ENCODE measurements around the gene AJAP1.

Gene AJAP1

GRCh38 chr1:4694492-4694891 lies 40.1 kb downstream of the AJAP1 start:
- ChIA-PET POLR2A (no interaction called here), CTCF (interaction anchor here (0.8 kb wide), 1 partner anchor 59 kb away, joined by 3 read pairs; no protein-coding TSS in a partner anchor)
- H3K36me3 ChIP-seq (ENCODE audit: control insufficient read depth in 2 of 2, insufficient read depth in 1 of 2, low read length in 2 of 2) = no peaks in the 10 kb centered on the region
- no peak overlapping the region for H3K4me3 ChIP-seq (ENCODE audit: low read depth, low read length)
- no peaks in the 10 kb centered on the region for H3K9me3 ChIP-seq (ENCODE audit: control insufficient read depth, insufficient read depth, low read depth, low read length)
- H3K27ac ChIP-seq (ENCODE audit: extremely low read depth, low read depth, low read length) = no peak overlapping the region
- no peak for TF ChIP-seq RBAK (tag by site-specific recombination; IDR thresholded peaks at IDR 0.05)
- no peak for TF ChIP-seq YY2 (tag by site-specific recombination; IDR thresholded peaks at IDR 0.05)
- TF ChIP-seq IKZF3 (tag by site-specific recombination; IDR thresholded peaks at IDR 0.05) = no peak
- no peak for TF ChIP-seq PRDM10 (tag by site-specific recombination; IDR thresholded peaks at IDR 0.05)
- TF ChIP-seq ZNF239 (tag by site-specific recombination; IDR thresholded peaks at IDR 0.05) = no peak
- no peak for TF ChIP-seq ZNF701 (tag by site-specific recombination; IDR thresholded peaks at IDR 0.05)
- TF ChIP-seq ZNF18 (tag by site-specific recombination; IDR thresholded peaks at IDR 0.05) = no peak
- no peak for TF ChIP-seq FEZF1 (tag by site-specific recombination; IDR thresholded peaks at IDR 0.05)
- no peak for TF ChIP-seq ATF2 (tag by site-specific recombination; IDR thresholded peaks at IDR 0.05; ENCODE audit: low read depth)
- TF ChIP-seq ZSCAN16 (tag by site-specific recombination; IDR thresholded peaks at IDR 0.05) = no peak
- no peak for TF ChIP-seq ZNF394 (tag by site-specific recombination; IDR thresholded peaks at IDR 0.05; ENCODE audit: borderline replicate concordance)
- no peak for TF ChIP-seq ZNF670 (tag by site-specific recombination; IDR thresholded peaks at IDR 0.05; ENCODE audit: low read depth)
- no peak for TF ChIP-seq ZNF654 (tag by site-specific recombination; IDR thresholded peaks at IDR 0.05; ENCODE audit: low read depth)
- no peak for TF ChIP-seq OSR2 (tag by site-specific recombination; IDR thresholded peaks at IDR 0.05)
- TF ChIP-seq ZNF404 (tag by site-specific recombination; IDR thresholded peaks at IDR 0.05) = no peak
- H3K4me1 ChIP-seq (ENCODE audit: control insufficient read depth, insufficient read depth, low read length) = no peaks in the 10 kb centered on the region

GRCh38 chr1:4695241-4695640 lies 40.8 kb downstream of the AJAP1 start:
- ChIA-PET POLR2A (no interaction called here), CTCF (no interaction called here)
- H3K9me3 ChIP-seq (ENCODE audit: control insufficient read depth, insufficient read depth, low read depth, low read length) = no peaks in the 10 kb centered on the region
- no peaks in the 10 kb centered on the region for H3K36me3 ChIP-seq (ENCODE audit: control insufficient read depth in 2 of 2, insufficient read depth in 1 of 2, low read length in 2 of 2)
- H3K4me1 ChIP-seq (ENCODE audit: control insufficient read depth, insufficient read depth, low read length) = no peaks in the 10 kb centered on the region
- H3K27ac ChIP-seq (ENCODE audit: extremely low read depth, low read depth, low read length) = no peak overlapping the region
- no peak overlapping the region for H3K4me3 ChIP-seq (ENCODE audit: low read depth, low read length)
- TF ChIP-seq ZNF677 (tag by site-specific recombination; IDR thresholded peaks at IDR 0.05) = no peak
- no peak for TF ChIP-seq KLF7 (tag by site-specific recombination; IDR thresholded peaks at IDR 0.05; ENCODE audit: borderline replicate concordance)
- TF ChIP-seq ZSCAN23 (tag by site-specific recombination; IDR thresholded peaks at IDR 0.05) = no peak
- no peak for TF ChIP-seq BCL6B (tag by site-specific recombination; IDR thresholded peaks at IDR 0.05)
- TF ChIP-seq ATF2 (tag by site-specific recombination; IDR thresholded peaks at IDR 0.05; ENCODE audit: low read depth) = no peak
